Measurements from ENCODE around the gene NACC2. TPM values are rescaled to one million over a fixed set of nuclear protein-coding genes. Genes with fewer than 3 reads are reported as not detected.
A peak's percentile ranks its signal among the peaks of the same experiment; 100 is the strongest.

The NACC2 gene
- polyA plus RNA-seq, 3 donors: 8.1 to 32.4 (median 8.7) TPM

GRCh38 chr9:136044971-136045594 is 50.0 kb downstream of the NACC2 start:
- peaks cover 20 to 54% of the 10 kb centered on the region in 2 donors for H3K36me3 Mint-ChIP-seq
- peaks cover 100% of the 10 kb centered on the region for H3K79me2 ChIP-seq (ENCODE audit: insufficient read depth, low read length)
- peaks cover 44% of the 10 kb centered on the region for H3K4me1 Mint-ChIP-seq
- H2AFZ ChIP-seq (ENCODE audit: insufficient read depth, low read depth, low read length, poor library complexity, severe bottlenecking): no peak overlapping the region
- no peaks in the 10 kb centered on the region for H3K9me3 ChIP-seq (replicated peaks in 1 of 2; ENCODE audit: control insufficient read depth in 1 of 2, insufficient read depth in 1 of 2, low read length in 2 of 2)
- 20% methylated on average over 13 of the region's 16 CpGs for WGBS (ENCODE audit: insufficient coverage)
- DNase-seq: no peak
- peak overlapping the region; percentile 93 to 94 for H3K27ac ChIP-seq (ENCODE audit: low read depth in 1 of 2, low read length in 2 of 2)
- H3K4me3 Mint-ChIP-seq: peak overlapping the region; percentile 68 to 85
- H3K4me1 ChIP-seq (ENCODE audit: control insufficient read depth in 1 of 2, insufficient read depth in 2 of 2, low read length in 2 of 2): peaks cover 79 to 80% of the 10 kb centered on the region in 2 donors
- H3K4me3 ChIP-seq (replicated peaks in 1 of 3; ENCODE audit: low read depth in 2 of 3, low read length in 3 of 3): peak overlapping the region in 2 of 3 experiments; percentile 43 to 91
- H3K27me3 Mint-ChIP-seq (ENCODE audit: low read depth in 3 of 3): peaks cover 0 to 2% (median 2%) of the 10 kb centered on the region in 3 donors
- H3K4me2 ChIP-seq (replicated peaks; ENCODE audit: extremely low read depth, low read length, poor library complexity, severe bottlenecking): peak overlapping the region; percentile 95
- TF ChIP-seq, protein P1, sequence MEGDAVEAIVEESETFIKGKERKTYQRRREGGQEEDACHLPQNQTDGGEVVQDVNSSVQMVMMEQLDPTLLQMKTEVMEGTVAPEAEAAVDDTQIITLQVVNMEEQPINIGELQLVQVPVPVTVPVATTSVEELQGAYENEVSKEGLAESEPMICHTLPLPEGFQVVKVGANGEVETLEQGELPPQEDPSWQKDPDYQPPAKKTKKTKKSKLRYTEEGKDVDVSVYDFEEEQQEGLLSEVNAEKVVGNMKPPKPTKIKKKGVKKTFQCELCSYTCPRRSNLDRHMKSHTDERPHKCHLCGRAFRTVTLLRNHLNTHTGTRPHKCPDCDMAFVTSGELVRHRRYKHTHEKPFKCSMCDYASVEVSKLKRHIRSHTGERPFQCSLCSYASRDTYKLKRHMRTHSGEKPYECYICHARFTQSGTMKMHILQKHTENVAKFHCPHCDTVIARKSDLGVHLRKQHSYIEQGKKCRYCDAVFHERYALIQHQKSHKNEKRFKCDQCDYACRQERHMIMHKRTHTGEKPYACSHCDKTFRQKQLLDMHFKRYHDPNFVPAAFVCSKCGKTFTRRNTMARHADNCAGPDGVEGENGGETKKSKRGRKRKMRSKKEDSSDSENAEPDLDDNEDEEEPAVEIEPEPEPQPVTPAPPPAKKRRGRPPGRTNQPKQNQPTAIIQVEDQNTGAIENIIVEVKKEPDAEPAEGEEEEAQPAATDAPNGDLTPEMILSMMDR (IDR thresholded peaks at IDR 0.05): no peak
- intact Hi-C loops (cut with micrococcal nuclease): loop anchor here (5.0 to 10.0 kb wide), 5 partner anchors 32 to 80 kb away; partner anchors contain the start of gene UBAC1 (in 1 of the 2)
- H4K20me1 ChIP-seq (ENCODE audit: insufficient read depth, low read length): peaks cover 26% of the 10 kb centered on the region
- peak overlapping the region; percentile 73 for H3K9ac ChIP-seq (ENCODE audit: insufficient read depth, low read length, poor library complexity, severe bottlenecking)
- peak overlapping the region in 3 of 7 donors; percentile 93 to 98 (median 97) for H3K27ac Mint-ChIP-seq
- H3K36me3 ChIP-seq (replicated peaks in 1 of 2; ENCODE audit: control insufficient read depth in 1 of 2, insufficient read depth in 2 of 2, low read length in 2 of 2): peaks cover 21 to 37% of the 10 kb centered on the region in 2 donors
- H3K27me3 ChIP-seq (ENCODE audit: control insufficient read depth in 2 of 2, insufficient read depth in 2 of 2, low read length in 2 of 2): no peaks in the 10 kb centered on the region
- peaks cover under 1 to 10% (median 3%) of the 10 kb centered on the region in 7 donors for H3K9me3 Mint-ChIP-seq

DNA sequence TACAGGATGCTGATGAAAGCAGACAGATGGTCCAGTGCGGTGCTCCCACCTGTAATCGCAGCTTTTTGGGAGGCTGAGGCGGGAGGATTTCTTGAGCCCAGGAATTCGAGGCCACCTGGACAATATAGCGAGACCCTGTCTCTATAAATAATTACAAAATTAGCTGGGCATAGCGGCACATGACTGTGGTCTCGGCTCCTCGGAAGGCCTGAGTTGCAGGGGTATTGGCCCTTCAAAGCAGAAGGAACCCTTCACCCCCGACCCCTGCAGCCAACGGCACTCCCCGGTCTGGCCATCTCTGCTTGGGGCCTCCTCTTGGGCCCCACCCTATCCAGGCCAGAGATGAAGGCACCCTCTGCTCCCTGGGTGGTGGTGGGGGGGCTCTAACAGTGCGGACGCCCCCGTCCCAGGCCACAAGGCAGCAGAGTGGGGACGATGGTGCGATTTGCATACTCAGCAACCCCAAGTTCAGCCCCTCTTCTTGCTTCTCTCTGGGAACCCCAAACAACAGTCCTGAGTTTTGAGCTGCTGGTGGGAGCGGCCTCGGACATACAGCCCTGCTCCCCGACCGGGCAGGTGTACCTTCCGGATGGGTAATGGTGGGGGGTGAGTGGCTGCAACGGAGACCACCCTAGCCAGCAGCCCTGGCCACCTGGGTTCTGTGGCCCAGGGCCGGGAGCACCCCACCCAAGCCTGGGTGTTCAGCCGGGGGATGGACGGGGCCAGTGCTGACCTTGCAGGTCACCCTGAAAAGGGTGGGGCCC is 50.7 kb downstream of the NACC2 start:
- intact Hi-C loops (cut with micrococcal nuclease): loop anchor here in 1 of 2 donors (5.0 to 10.0 kb wide), 2 partner anchors 33 to 80 kb away; partner anchors contain the start of gene UBAC1
- H3K36me3 Mint-ChIP-seq: peaks cover 23 to 56% of the 10 kb centered on the region in 2 donors
- Histone ChIP-seq H3K36me3 (replicated peaks in 1 of 2; ENCODE audit: control insufficient read depth in 1 of 2, insufficient read depth in 2 of 2, low read length in 2 of 2) (peaks cover 18 to 41% of the 10 kb centered on the region in 2 donors), H3K27me3 (ENCODE audit: control insufficient read depth in 2 of 2, insufficient read depth in 2 of 2, low read length in 2 of 2) (no peaks in the 10 kb centered on the region), H3K9me3 (replicated peaks in 1 of 2; ENCODE audit: control insufficient read depth in 1 of 2, insufficient read depth in 1 of 2, low read length in 2 of 2) (peaks cover 5 to 6% of the 10 kb centered on the region in 2 donors), H2AFZ (ENCODE audit: insufficient read depth, low read depth, low read length, poor library complexity, severe bottlenecking) (no peak overlapping the region), H3K27ac (ENCODE audit: low read depth in 1 of 2, low read length in 2 of 2) (peak overlapping the region; percentile 93 to 94), H4K20me1 (ENCODE audit: insufficient read depth, low read length) (peaks cover 31% of the 10 kb centered on the region), H3K4me2 (replicated peaks; ENCODE audit: extremely low read depth, low read length, poor library complexity, severe bottlenecking) (peak overlapping the region; percentile 95), H3K4me1 (ENCODE audit: control insufficient read depth in 1 of 2, insufficient read depth in 2 of 2, low read length in 2 of 2) (peaks cover 73% of the 10 kb centered on the region in 2 donors), H3K9ac (ENCODE audit: insufficient read depth, low read length, poor library complexity, severe bottlenecking) (peak overlapping the region; percentile 73), H3K4me3 (replicated peaks in 1 of 3; ENCODE audit: low read depth in 2 of 3, low read length in 3 of 3) (peak overlapping the region in 1 of 3 experiments; percentile 91), H3K79me2 (ENCODE audit: insufficient read depth, low read length) (peaks cover 100% of the 10 kb centered on the region)
- H3K27me3 Mint-ChIP-seq (ENCODE audit: low read depth in 3 of 3): peaks cover 0 to 2% (median 2%) of the 10 kb centered on the region in 3 donors
- WGBS (ENCODE audit: insufficient coverage): 81% methylated on average over 6 of the region's 25 CpGs
- H3K9me3 Mint-ChIP-seq: peaks cover 7 to 16% (median 8%) of the 10 kb centered on the region in 7 donors
- H3K4me3 Mint-ChIP-seq: no peak overlapping the region
- TF ChIP-seq, protein P1 (IDR thresholded peaks at IDR 0.05): no peak
- H3K27ac Mint-ChIP-seq: peak overlapping the region in 3 of 7 donors; percentile 93 to 98 (median 97)
- DNase-seq: no peak
- peaks cover 40% of the 10 kb centered on the region for H3K4me1 Mint-ChIP-seq

All from CD14-positive monocyte (primary cell).